SHP77 treated with DMSO at 0.1 percent for 48 hours (cell line): ENCODE data around the gene IKZF1.

ENCODE experiments used
- DNase-seq: peaks from one replicate; lab custom pipeline; 2025; lab: John Stamatoyannopoulos, UW

The IKZF1 gene

DNA sequence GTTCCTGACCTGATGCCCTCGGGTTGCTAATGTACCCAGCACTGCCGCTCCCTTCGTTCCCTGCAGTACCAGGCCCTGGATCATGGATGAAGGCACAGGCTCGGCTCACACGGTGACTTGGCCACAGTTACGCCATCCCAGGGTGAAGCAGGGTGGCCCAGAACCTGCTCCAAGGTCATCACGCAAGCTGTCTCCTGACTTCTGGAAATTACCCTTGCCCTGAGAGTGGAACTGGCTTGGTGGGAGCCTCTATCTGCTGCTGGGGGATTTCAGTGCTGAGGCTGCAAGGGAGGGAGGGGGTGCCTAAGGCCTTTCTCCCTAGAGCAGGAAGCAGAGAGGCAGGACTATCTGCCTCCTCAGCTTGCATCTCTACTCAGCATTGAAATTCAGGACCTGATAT, 109.0 kb downstream of the IKZF1 start:
- no peak for DNase-seq

DNA sequence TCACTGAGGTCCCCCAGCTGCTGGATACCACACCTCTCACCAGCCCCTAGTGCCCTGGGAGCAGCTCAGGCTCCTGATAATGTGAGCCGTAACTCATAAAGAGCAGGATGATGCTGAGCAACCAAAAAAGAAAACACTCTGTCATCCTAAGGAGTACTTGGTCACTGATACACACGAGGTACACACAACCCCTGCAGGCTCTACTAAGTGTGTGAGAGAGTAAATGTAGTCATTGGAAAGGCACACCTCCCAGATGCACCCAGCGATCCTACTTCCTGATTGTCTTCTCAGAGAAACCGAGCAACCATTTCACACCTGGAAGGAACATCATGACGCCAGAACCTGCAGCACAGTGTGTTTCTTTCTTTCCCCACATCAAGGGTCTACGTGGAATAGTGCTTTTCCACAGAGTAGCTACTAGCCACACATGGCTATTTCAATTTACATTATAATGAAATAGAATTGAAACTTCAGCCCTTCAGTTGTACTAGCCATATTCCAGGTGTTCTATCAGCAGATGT, 111.4 kb downstream of the IKZF1 start:
- no peak for DNase-seq

DNA sequence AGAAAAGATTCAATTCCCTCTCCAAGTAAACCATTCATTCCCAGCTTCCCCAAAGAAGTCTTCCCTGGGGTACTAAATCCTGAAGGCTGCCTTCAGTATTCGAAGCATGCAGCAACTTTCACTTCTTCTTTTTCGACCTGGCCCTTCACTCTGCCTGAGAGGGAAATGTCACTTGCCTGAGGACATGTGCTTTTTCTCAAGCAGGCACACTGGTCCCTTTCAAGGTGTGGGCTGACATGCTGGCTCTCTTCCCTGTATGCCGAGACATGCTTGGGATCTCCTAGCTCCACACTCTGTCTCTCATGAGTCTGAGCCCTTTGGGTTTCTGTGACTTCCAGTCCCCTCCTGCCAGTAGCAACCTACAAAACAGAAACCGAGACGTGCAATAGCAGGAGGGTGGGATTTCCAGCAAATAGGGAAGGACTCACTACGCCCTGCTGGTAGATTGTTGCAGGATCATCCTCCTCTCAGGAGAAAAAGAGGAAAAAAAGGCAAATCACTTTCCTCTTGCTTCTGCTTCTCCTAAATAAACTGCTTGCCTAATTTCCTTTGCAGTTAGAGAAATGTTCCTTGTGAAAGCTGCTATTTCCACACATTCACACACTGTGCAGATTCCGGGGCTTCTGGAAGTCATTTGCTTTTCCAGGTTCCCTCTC, 112.1 kb downstream of the IKZF1 start:
- no peak for DNase-seq

DNA sequence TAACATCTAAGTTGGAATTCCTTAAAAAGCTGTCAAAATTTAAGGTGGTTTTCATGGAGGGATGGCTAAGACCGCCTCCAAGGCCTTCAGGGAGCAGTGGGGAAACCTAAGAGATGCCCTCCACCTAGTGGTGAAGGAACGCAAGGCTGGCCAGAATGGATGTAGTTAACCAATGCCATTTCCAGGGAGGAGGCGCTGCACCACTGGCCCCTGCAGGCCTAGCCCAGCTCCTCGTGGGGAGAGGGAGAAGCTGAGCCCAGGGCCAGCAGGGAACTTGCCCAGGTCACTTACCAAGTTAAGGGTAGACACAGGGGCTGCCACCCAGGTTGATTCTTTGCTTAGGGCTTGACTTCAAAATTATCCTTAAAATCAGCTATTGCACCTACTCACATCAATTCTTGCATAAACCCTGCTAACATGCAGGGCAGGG, 113.6 kb downstream of the IKZF1 start:
- DNase-seq = peak; percentile 68

DNA sequence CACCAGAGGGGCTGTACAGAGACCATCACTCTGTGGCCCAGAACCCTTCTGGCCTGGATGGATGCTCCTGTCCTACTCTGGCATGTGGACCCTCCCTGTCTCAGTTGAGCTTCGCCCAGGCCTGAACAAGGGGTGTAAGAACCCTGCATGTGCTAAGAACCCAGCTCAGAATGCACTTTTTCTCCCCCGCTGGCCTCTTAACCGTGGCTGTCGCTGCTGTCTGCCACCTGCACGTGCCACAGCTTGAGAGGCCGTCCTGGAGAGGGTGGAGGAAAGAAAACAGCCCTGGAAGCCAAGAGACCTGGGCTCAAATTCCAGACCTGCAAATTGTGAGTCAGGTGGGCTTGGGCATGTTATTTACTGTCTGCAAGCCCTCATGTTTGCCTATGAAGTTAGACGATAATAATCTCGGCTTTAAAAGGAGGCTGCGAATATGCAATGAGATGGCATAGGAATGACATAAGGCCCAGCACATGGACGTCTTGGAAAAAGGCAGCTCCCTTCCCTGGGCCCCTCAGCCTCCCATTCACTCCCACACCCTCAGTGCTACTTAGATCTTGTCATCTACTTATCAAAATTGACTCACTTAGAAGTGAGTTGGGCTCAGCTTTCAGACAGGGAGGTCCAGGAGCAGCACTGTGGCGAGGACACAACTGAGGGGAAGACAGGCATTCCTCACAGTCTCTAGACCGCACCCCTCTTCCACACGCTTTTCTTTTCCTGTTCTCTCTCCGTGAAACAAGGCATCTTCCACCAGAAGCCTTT, 114.2 kb downstream of the IKZF1 start:
- no peak for DNase-seq

DNA sequence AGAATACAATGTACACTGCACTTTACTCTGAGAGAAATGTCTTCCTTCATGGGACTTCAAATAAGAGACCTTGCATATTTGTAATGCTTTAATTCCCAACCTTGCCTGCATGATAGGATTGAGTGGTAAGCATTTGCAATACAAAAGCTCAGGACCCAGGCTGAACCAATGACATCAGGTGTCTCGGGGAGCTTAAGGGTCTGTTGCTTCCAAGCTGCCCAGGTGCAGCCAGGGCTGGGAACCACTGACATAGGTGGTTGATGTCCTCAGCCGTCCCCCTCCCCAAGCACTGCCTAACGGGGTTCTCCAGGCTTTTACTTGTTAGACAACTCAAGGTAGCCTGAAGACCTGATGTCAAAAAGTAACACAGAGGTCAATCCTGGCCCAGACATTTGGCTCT, 116.5 kb downstream of the IKZF1 start:
- no peak for DNase-seq

DNA sequence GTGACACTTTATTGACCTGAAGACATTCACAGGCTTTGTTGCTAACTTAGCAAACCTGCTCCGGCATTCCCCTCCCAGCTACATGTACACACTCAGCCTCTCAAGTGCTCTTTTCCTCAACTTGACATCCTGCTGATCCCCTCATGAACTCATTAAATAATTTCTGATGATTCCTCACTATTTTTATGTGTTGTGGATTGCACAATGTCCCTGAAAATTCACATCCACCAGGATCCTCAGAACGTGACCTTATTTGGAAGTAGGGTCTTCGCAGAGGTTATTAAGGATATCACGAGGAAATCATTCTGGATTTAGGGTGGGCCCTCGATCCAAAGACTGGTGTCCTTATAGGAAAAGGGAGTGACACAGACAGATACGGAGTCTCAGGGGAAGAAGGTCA, 118.3 kb downstream of the IKZF1 start:
- no peak for DNase-seq

DNA sequence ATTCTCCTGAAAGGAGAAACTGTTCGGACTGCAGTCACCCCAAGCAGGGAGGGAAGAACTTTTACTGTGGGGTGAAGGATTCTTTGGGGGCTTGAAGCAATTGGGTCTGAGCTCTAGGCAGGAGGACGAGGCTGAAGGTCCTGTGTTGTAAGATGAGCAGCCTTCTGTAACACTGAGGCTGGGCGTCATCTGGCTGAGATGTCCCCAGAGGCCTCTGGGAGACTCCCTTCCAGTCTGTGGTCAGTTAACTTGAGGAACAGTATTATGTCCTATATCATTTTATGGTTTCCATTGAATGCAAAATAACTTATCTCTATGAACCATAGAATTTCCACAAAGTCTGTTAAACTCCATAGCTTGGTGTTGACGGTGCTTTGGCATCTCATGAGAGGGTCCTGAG, 119.3 kb downstream of the IKZF1 start:
- DNase-seq = no peak

DNA sequence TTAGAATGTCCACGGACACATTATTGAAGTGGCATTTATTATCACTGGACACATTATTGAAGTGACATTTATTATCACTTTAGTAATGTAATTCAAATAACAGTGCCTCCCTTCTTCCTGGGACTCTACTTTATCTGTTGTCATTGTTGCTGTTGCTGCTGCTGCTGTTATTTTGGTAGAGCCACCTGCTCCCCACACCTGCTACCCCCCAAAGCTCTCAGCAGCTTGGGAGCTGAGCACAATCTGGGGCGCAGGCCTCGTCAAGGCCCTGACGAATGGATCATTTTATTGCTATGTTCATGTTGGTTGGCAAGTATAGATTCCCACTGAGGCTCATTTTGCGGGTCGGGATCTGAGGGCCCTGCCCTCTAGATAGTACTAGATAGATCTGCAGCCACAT, 120.8 kb downstream of the IKZF1 start:
- no peak for DNase-seq

DNA sequence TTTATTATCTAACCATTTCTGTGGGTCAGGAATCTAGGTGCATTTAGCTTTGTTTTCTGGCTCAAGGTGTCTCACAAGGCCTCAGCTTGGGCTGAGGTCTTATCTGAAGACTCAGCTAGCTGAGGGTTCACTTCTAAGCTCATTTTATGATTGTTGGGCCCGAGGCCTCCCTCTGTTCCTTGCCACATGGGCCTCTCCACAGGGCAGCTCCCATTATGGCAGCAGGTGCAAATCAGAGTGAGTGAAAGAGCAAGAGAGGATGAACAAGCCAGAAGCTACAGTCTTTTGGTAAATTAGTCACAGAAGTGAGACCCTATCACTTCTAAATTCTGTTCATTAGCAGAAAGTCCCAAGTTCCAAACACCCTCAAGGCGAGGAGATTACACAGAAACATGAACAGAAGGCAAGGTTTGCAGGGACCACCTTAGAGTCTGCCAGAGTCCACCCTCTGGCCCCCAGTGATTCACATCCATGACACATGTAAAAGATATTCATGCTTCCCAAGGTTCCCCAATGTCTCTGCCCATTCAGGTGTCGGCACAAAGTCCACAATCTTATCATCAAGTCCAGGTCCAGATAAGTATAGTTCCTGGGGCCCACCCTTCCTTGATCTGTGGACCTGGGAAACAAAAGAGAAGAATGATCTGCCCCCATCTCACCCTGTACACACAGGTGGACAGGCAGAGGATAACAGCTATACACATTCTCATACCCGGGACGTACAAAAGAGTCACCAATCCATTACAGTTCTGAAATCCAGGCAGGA, 121.9 kb downstream of the IKZF1 start:
- DNase-seq = no peak

DNA sequence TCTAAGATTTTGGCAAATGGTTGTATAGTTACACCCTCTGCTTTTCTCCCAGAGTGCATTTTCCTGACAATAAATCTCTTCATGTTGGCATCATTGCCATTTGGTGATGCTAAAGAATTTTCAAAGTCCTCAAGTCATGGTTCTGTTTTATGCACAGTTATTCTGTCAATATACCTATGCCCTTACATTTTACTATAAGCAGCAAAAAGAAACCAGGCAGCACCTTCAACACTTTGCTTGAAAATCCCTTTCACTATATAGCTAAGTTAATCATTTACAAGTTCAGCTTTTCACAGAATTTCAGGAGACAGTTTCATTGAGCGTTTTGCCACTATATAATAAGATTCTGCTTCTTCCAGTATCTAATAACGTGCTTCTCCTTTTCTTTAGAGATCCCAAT, 123.0 kb downstream of the IKZF1 start:
- DNase-seq = no peak

DNA sequence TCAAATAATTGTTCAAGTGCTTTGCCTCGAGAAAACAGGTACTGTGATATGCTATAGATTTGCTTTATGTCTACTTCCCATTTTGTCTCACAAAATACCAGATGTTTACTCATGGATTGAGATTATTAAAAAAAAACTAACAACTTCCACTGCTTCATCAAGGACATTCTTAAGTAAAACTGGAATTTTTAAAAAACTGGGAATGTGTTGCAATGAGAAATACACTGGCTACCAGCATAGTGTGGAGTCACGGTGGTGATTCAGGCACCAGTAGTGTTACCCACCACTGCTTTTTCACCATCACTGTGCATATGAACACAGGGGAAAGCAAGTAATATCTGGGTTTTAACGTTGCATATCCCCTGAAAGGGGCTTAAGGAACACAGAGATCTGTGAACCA, 124.4 kb downstream of the IKZF1 start:
- no peak for DNase-seq

DNA sequence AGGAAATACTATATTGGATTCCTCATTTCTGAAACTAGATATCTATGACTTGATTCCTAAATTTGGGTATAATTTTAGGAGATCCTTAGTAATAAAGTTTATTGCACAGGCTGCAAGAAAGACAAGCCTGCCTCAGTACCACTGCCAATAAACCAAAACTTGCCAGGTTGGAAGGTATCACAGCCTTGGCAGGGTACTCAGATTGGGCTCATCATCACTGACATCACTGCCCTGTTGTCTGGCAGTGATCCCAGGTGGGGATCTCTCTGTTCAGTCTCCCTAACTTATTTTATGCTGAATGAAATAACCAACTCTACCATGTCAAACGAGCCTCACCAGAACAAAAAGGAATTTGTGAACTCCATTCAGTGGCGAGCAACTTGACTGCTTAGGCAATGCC, 126.8 kb downstream of the IKZF1 start:
- DNase-seq = no peak

DNA sequence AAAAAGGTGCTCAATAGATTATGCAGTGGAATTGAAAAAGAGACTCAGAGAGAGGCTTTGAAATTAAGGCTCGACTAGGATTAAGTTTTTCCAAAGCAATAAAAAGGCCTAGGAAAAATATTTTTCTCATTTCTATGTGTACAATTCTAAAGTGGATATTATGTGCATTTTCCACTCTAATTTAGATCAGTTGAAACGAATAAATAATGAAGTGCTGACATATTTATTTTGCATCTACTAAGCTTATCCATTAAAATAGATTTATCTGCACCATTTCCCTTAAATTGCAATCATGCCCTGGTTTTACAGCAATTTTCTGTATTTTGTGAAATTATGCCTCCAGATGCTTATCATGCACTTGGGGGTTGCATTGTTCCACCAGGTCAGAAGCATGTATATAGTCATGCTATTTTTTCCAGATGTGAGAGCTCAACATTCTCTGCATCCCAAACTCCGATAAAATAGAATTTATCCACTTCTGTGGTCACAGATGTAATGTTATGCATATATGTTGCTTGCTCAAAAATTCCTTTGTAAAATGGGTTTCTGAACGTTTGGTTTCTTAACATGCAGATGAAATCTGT, 127.3 kb downstream of the IKZF1 start:
- DNase-seq = no peak

DNA sequence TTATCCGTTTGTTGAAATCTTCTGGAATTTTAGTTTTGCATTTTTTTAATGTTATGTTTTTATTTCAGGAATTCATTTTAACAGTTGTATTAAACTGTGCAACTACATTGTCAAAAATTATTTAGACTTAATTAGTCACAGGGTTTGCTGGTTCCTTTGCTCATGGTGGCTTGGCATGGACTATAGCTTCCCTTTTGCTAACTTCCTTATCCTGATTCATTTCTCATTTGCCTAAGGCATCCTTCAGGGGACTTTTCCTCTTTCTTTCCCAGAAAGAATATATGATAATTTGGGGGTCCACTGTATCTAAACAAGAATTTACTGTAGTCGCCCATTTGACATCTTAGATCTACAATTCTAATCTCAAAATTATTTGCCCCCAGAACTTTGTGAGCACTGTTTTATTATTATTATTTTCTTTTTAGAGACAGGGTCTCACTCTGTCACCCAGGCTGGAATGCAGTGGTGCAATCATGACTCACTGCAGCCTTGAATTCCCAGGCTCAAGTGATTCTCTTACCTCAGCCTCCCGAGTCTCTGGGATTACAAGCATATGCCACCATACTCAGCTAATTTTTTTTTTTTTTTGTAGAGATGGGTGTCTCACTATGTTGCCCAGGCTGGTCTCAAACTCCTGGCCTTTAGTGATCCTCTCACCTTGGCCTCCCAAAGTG, 131.8 kb downstream of the IKZF1 start:
- no peak for DNase-seq

DNA sequence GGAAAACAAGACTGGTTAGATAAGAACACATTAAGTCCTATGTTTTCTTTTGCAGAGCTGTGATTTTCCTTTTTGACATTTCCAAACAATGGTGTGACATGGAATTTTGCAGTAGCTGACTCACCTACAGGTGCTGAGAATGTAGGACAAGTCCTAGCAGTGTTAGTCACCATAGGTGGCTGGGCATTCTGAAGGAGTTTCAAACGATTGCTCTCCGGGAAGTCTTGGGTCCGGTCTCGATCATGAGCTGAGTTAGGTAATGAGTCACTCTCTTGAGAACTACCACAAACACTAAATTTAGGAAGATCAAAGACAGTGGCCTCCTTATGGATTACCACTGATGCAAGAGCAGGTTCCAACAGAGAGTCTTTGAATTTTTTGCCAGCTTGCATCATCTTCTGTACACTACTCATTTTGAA, 142.0 kb downstream of the IKZF1 start:
- DNase-seq = no peak

DNA sequence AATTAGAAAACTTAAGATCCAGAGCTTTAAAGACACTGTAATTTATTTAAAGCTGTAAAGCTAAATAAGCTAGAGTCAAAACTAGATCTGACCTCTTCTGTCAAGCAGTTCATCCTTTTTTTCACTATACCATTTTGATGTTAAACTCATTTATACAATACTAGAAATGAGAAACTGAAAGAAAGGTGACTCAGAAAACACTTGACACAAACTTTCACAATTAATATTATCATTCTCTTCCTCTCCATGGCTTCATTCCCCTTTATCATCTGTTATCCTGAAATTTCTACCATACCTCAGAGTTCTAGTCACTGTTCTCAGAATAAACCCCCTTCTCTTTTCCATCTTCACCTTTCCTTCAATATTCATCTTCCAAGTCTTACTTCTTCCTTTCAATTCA, 144.3 kb downstream of the IKZF1 start:
- no peak for DNase-seq

DNA sequence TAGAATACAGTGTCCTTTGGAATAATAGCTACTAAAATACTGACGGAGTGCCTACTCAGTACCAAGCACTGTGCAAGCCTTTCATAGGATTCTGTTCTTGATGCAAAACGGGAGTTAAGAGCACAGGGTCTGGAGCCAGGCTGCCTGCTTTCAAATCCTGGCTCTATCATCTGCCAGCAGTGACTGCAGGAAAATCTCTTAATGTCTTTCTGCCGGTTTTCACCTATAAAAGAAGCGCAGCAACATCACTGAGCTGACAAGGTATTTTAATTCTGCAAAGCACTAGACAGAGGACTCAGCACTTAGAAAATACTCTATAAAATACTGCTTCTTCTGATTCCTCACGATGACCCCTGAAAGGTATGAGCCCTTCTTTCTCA, 145.0 kb downstream of the IKZF1 start:
- no peak for DNase-seq

DNA sequence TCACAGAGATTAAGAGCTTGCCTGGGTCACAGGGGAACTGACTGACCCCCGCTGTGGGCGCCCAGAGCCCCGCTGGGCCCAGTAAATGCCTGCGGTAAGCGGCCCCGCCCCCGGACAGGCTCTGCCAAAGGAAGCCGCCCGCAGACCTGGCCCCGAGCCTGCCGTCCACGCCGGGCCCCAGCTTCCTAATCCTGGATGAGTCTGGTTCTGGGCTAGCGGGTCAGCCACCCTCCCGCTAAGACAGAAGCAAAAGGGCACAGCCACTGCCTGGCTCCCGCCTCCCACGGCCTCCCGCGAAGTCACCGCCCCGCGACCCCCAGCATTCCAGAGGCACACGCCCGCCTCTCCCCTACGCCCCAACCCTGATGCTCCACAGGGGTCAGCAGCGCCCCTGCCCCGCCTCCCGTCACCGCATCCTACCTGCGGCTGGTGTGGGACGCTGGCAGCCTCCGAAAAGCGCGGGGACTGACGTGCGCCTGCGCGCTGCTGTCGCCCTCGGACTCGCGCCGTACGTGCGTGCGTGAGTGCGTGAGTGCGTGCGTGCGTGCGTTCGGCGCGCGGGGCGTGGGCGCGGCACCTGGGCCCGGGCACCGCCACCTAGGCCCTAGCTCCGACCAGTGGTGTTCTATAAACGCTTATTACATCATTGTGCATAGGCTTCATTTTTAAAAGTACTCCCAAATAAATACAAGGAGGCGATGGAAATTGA, 145.5 kb downstream of the IKZF1 start, which contains the start of gene FIGNL1:
Gene FIGNL1 (minus strand): TSS at position 470 of the 709 bp plus-strand sequence. CDS start 3,063 bp downstream, outside the sequence.
- peak; percentile 68 for DNase-seq

DNA sequence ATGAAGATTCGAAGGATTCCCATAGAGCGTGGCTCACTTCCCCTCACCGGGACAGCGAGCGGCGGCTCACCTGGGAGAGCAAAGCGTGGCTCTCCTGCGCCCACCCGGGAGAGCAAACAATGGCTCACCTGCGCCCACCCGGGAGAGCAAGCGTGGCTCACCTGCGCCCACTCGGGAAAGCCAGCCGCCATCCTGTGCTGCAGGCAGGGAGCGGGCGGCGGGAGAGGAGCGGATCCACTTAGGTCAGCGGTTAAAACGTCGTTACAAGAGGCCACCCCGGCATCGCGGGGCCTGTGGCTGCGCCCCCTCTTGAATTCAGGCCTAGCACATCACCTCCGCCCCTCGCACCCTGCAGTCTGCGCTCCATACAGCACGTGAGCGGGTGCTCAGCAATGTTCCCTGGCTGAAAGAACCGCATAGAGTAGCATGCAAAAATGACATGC, 146.1 kb downstream of the IKZF1 start:
- DNase-seq = peak; percentile 35
